ENCODE measurements around the gene RBM20.

Gene RBM20

GRCh38 chr10:110880012-110880411 is 235.9 kb downstream of the RBM20 start:
- no peak for DNase-seq

GRCh38 chr10:110881247-110881646 is 237.1 kb downstream of the RBM20 start:
- no peak for DNase-seq

GRCh38 chr10:110881905-110882304 is 237.8 kb downstream of the RBM20 start:
- no peak for DNase-seq

- DNase-seq: no peak
Measured at GRCh38 chr10:110883924-110884323, 239.8 kb downstream of the RBM20 start.

GRCh38 chr10:110885932-110886674 is 242.0 kb downstream of the RBM20 start:
- no peak for DNase-seq

GRCh38 chr10:110887560-110887959 is 243.4 kb downstream of the RBM20 start:
- DNase-seq: no peak
